NCI-H2227 (cell line): ENCODE measurements around the gene FLOT1.

ENCODE experiments used
- DNase-seq: peaks from one replicate; lab custom pipeline; 2025; ENCODE audit not compliant: unreplicated experiment; lab: John Stamatoyannopoulos, UW

The FLOT1 gene

GRCh38 chr6:30747902-30748769 is 5.6 kb upstream of the FLOT1 start:
- no peak for DNase-seq

GRCh38 chr6:30747300-30747687 is 4.8 kb upstream of the FLOT1 start:
- no peak for DNase-seq

GRCh38 chr6:30744054-30744805 is 1.7 kb upstream of the FLOT1 start, which contains the start of gene IER3:
Gene IER3 (minus strand): TSS chr6:30744547. CDS start chr6:30744518, 29 bp downstream.
- DNase-seq: no peak

GRCh38 chr6:30743099-30744053 is 889 bp upstream of the FLOT1 start:
- DNase-seq: no peak

GRCh38 chr6:30741789-30742315 is 635 bp downstream of the FLOT1 start:
- DNase-seq: no peak

- DNase-seq: no peak
Observed at GRCh38 chr6:30741063-30741779, 1.3 kb downstream of the FLOT1 start.

- no peak for DNase-seq
Observed at GRCh38 chr6:30740540-30740870, 2.0 kb downstream of the FLOT1 start.

- DNase-seq: no peak
Observed at GRCh38 chr6:30738532-30738931, 4.0 kb downstream of the FLOT1 start.

GRCh38 chr6:30735668-30736314 is 6.7 kb downstream of the FLOT1 start:
- DNase-seq: no peak

GRCh38 chr6:30732237-30732943 is 10.1 kb downstream of the FLOT1 start:
- DNase-seq: no peak

GRCh38 chr6:30730601-30731435 is 11.7 kb downstream of the FLOT1 start:
- DNase-seq: peak; percentile 84

GRCh38 chr6:30727920-30728553 is 14.4 kb downstream of the FLOT1 start:
- DNase-seq: peak; percentile 10

- DNase-seq: no peak
Observed at GRCh38 chr6:30726506-30727413, 15.7 kb downstream of the FLOT1 start.

GRCh38 chr6:30725713-30726505 is 16.6 kb downstream of the FLOT1 start:
- DNase-seq: peak; percentile 16

GRCh38 chr6:30724906-30725667 is 17.4 kb downstream of the FLOT1 start:
- no peak for DNase-seq
